Left forelimb (tissue), 1 donor: ENCODE measurements around the gene LRRC1.

Experiments used
- DNase-seq: peaks from one replicate; pipeline ENCODE4 v3.0.0-alpha.2; 2018; ENCODE audit warnings: low spot score

LRRC1 gene

GRCh38 chr6:53815381-53816119 lies 20.7 kb downstream of the LRRC1 start:
- DNase-seq: no peak

GRCh38 chr6:53818858-53819609 lies 24.2 kb downstream of the LRRC1 start:
- no peak for DNase-seq

GRCh38 chr6:53822401-53823125 lies 27.8 kb downstream of the LRRC1 start:
- DNase-seq: no peak

DNA sequence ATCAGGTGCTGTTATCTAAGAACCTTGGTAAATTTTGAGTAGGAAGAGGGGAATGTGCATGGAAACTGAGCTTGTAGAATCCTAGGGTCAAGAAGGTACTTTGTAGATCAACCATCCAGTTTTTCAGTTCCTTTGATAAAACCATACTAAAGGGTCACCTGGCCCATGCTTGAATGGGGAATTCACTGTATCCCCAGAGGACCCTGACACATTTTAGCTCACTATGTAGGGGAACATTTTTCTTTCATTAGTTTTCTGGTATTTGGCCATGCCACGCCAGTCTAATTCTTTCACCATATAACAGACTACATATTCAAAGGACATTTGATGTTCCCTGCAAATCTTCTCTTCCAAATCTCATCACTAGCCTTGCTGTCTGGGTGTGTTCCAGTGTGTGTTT lies 29.9 kb downstream of the LRRC1 start:
- DNase-seq: no peak

GRCh38 chr6:53825532-53826321 lies 30.9 kb downstream of the LRRC1 start:
- DNase-seq: no peak

DNA sequence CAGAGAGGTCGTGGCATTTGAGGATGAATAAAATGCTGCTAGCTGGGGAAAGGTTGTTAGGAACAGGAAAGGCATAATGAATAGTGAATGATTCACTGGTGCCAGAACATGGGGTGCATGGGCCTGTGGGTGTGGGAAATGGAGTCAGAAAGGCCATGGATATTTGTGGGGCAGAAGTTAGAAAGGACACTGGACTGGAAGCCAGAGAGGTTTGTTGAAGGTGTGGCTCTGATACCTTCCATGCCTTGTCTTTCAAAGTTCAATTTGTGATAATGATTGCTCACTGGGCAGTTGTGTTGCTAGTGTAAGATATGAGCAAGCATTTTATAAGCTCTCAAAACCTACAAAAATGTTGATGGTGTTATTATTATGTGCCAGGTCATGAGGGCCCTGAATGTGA lies 32.7 kb downstream of the LRRC1 start:
- DNase-seq: no peak

DNA sequence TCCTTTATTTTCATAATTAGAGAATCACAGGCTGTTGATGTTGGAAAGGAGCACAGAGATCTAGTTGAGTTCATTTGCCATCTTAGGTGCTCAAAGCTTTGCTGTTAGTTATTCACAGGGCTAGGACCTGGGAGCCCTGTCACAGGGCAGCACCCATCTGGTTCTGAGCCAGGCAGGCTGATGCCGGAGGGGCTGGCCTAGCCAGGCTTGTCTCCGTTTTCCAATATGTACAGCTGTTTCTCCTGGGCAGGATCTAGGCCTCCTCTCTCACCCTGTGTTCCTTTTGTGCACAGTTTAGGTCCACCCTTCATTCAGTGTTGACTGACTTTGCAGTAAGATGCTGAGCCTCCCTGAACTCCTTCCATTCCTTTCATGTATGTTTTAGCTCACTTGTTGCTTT lies 33.4 kb downstream of the LRRC1 start:
- DNase-seq: no peak

- DNase-seq: no peak
These were observed 34.3 kb downstream of the LRRC1 start for GRCh38 chr6:53828966-53829697.

DNA sequence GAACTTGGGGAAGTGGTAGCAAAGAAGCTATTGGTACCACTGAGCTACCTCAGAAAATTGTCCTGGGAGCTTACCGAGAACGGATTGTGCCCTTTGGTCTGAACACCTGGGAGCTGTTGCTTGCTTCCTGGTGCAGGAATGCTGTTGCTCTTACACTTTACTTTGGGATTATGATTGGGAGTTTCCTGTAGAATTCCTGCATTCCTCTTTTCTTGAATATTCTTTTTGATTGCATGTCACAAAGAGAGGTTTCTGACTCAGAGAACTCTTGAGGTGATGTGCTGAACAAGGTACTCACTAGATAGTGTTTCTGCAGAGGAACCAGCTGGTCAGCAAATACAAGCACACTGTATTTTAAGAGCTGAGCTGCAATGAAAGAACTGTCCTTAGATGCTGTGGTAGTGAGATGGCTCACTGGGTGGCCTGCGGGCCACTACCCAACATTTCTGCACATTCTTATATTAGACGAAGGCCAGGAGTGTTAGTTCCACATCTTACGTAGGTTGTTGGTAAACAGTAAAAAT lies 35.0 kb downstream of the LRRC1 start:
- DNase-seq: no peak

- DNase-seq: no peak
These were observed 35.6 kb downstream of the LRRC1 start for GRCh38 chr6:53830366-53830765.

DNA sequence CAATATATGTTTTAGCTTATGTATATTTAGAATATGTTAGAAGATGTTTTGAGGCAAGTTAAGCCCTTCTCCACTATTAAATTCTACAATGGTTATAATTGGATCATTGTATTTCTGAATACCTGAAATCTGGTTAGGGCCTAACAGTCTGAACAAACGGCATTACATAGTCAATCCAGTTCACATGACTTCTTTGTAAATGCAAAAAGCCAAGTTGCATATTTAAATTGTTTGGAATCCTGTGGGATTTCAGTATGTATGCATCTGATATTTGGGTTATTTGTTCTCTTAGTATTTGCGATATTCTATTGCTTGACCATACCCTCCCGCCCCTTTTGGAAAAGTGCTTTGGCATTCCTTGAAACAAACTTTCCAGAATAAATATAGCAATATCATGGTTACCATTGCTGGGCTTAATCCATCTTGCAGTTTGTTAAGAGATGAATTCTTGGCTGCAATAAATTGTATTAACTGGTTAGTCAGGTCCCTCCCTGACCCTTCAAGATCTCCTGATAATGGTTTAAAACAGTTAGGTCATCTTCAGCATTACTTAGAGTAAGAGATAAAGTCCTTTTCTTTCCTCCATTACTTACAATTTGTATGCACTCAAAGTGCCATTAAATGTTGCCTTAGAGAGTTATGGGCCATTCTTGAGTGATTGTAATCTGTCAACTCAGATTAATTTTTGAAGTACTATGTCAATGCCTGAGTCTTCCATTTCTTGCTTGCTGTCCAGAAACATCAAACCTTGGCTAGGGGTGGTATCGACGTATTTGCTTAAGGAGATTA lies 36.5 kb downstream of the LRRC1 start:
- no peak for DNase-seq

- no peak for DNase-seq
These were observed 37.3 kb downstream of the LRRC1 start for GRCh38 chr6:53831936-53832660.

GRCh38 chr6:53833155-53833554 lies 38.4 kb downstream of the LRRC1 start:
- no peak for DNase-seq

GRCh38 chr6:53834132-53834531 lies 39.3 kb downstream of the LRRC1 start:
- DNase-seq: no peak

- no peak for DNase-seq
These were observed 43.3 kb downstream of the LRRC1 start for GRCh38 chr6:53837865-53838769.

DNA sequence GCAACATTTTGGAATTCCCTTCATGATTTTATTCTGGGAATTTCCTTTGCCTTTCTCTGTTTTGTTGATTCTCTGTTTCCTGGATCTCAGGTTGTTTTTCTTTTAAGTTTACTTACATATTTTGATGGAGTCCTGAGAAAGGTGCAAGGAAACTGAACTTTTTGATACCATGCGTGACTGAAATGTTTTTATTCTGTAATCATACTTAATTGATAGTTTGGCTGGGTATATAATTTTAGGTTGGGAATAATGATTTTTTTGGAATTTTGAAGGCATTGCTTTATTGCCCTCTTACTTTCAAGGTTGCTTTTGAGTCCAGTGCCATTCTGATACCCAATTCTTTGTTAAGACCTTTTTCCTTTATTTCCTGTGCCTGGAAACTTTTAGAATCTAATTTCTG lies 45.2 kb downstream of the LRRC1 start:
- no peak for DNase-seq

GRCh38 chr6:53845280-53846195 lies 50.7 kb downstream of the LRRC1 start:
- no peak for DNase-seq

GRCh38 chr6:53846250-53846649 lies 51.4 kb downstream of the LRRC1 start:
- no peak for DNase-seq
